GM23248 (cell line): ENCODE data around the gene HRH3. TPM values are rescaled to one million over a fixed set of nuclear protein-coding genes. Genes with fewer than 3 reads are reported as not detected.

Experiments used
- DNase-seq: peaks from one replicate; pipeline ENCODE4 v3.0.0-alpha.2; 2015
- H2AFZ ChIP-seq: fragments of 200-600 bp; sonication (generic); 2 replicates; pipeline ENCODE4 v1.6.1; 2016; ENCODE audit warnings: antibody characterized with exemption
- H3F3A ChIP-seq: fragments of 200-600 bp; sonication (generic); 2 replicates; pipeline ENCODE4 v1.6.1; 2016; ENCODE audit warnings: mild to moderate bottlenecking, antibody characterized with exemption, mixed run types; ENCODE audit not compliant: insufficient read depth
- H3K27ac ChIP-seq: fragments of 200-600 bp; sonication (generic); 2 replicates; pipeline ENCODE4 v1.5.1; 2016; ENCODE audit warnings: mild to moderate bottlenecking
- H3K27me3 ChIP-seq: fragments of 200-600 bp; sonication (generic); replicated peaks from 2 replicates; pipeline ENCODE4 v1.6.1; 2016; ENCODE audit warnings: mild to moderate bottlenecking; ENCODE audit not compliant: insufficient read depth
- H3K36me3 ChIP-seq: fragments of 200-600 bp; sonication (generic); 2 replicates; pipeline ENCODE4 v1.6.1; 2016; ENCODE audit warnings: low read depth, mild to moderate bottlenecking
- H3K4me1 ChIP-seq: fragments of 200-600 bp; sonication (generic); 2 replicates; pipeline ENCODE4 v1.6.1; 2016; ENCODE audit warnings: mild to moderate bottlenecking; ENCODE audit not compliant: insufficient read depth
- H3K4me2 ChIP-seq: fragments of 200-600 bp; sonication (generic); one replicate; pipeline ENCODE4 v1.6.1; 2016; ENCODE audit warnings: mild to moderate bottlenecking; ENCODE audit not compliant: unreplicated experiment
- H3K4me3 ChIP-seq: fragments of 200-600 bp; sonication (generic); 2 replicates; pipeline ENCODE4 v1.5.1; 2016; ENCODE audit warnings: mild to moderate bottlenecking
- H3K79me2 ChIP-seq: fragments of 200-600 bp; sonication (generic); 2 replicates; pipeline ENCODE4 v1.6.1; 2016; ENCODE audit warnings: mild to moderate bottlenecking; ENCODE audit not compliant: insufficient read depth
- H3K9ac ChIP-seq: fragments of 200-600 bp; sonication (generic); 2 replicates; pipeline ENCODE4 v1.6.1; 2016; ENCODE audit warnings: mild to moderate bottlenecking
- H3K9me2 ChIP-seq: fragments of 200-600 bp; sonication (generic); 2 replicates; pipeline ENCODE4 v1.6.1; 2016; ENCODE audit warnings: mixed run types, mild to moderate bottlenecking, moderate library complexity; ENCODE audit not compliant: insufficient read depth
- H3K9me3 ChIP-seq: fragments of 200-600 bp; sonication (generic); one replicate; pipeline ENCODE4 v1.6.1; 2017; ENCODE audit warnings: low read depth
- H4K20me1 ChIP-seq: fragments of 200-600 bp; sonication (generic); 2 replicates; pipeline ENCODE4 v1.6.0; 2016; ENCODE audit not compliant: insufficient read depth
- EZH2 ChIP-seq: fragments of 200-600 bp; sonication (generic); IDR thresholded peaks from 2 replicates; pipeline ENCODE4 v1.6.1; 2018; ENCODE audit warnings: antibody characterized with exemption, mild to moderate bottlenecking; ENCODE audit not compliant: insufficient read depth, poor library complexity, severe bottlenecking
- EZH2phosphoT487 ChIP-seq: fragments of 200-600 bp; sonication (generic); IDR thresholded peaks from 2 replicates; pipeline ENCODE4 v1.6.1; 2018; ENCODE audit warnings: antibody characterized with exemption, moderate library complexity, mild to moderate bottlenecking, low read depth; ENCODE audit not compliant: insufficient read depth
- WGBS, 2 experiments: methylation state at CpG; one replicate each; pipeline ENCODE4 v1.1.6; 2015 to 2017; ENCODE audit warnings: low lambda C conversion rate in 2 of 2, low coverage in 1 of 2; ENCODE audit errors: missing lambda C conversion rate in 2 of 2; 5-methylcytosine and 5-hydroxymethylcytosine counted together
- in situ Hi-C: fragments of 300-500 bp; cut with MboI; formaldehyde crosslinking; loops from 2 replicates; pipeline ENCODE4 v1.15.0; 2020
- polyA plus RNA-seq: library from polyadenylated mRNA; unstranded; fragments of >200 nt; fragmentation: Nextera tagmentation; extraction: Ambion mirVana; gene quantifications from 2 replicates; pipeline ENCODE4 v1.2.1, GENCODE V29; 2016
- total RNA-seq: library from RNA; depleted of rRNA; stranded (reverse); fragments of >200 nt; shearing (Covaris generic); gene quantifications from 2 replicates; pipeline ENCODE4 v1.2.3, GENCODE V29; 2014

The HRH3 gene
- total and polyA plus RNA-seq, 2 experiments from 2014 or later, result not detected

GRCh38 chr20:62235001-62235776 is 15.1 kb upstream of the HRH3 start:
- Histone ChIP-seq H3K4me3 (no peak overlapping the region), H3K4me2 (no peak overlapping the region), H3K4me1 (no peaks in the 10 kb centered on the region), H3K27me3 (no peaks in the 10 kb centered on the region), H3K27ac (no peak overlapping the region), H2AFZ (no peak overlapping the region), H3K79me2 (peaks cover 16% of the 10 kb centered on the region), H4K20me1 (no peaks in the 10 kb centered on the region), H3F3A (no peaks in the 10 kb centered on the region), H3K9me3 (no peaks in the 10 kb centered on the region), H3K9me2 (no peaks in the 10 kb centered on the region), H3K9ac (no peak overlapping the region), H3K36me3 (no peaks in the 10 kb centered on the region)
- TF ChIP-seq EZH2 (no peak), EZH2phosphoT487 (no peak)
- no peak for DNase-seq
- 60 to 61% methylated on average over 15 to 16 of the region's 16 CpGs for WGBS, 2 experiments
- in situ Hi-C loops, result no loop called here

DNA sequence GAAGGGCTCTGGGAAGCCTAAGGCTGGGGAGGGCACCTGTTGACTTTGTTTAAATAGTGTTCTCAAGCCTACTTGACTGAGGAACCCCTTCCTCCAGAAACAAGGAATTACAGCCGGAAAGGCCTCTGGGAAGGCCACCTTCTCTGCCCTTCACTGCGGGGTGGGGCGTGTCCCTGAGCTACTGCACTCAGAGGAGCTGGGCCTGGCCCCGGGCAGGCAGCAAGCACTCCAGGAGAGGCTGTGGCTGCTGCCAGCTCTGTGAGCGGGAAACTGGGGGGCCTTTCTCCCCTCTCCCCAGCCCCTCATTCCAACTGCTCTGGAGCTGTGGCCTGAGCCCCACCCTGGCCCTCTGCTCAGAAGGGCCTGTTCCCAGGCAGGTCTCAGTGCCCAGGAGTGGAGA is 14.3 kb upstream of the HRH3 start:
- Histone ChIP-seq H3K4me3 (no peak overlapping the region), H3K9me2 (no peaks in the 10 kb centered on the region), H2AFZ (no peak overlapping the region), H3K27ac (no peak overlapping the region), H4K20me1 (no peaks in the 10 kb centered on the region), H3K9me3 (no peaks in the 10 kb centered on the region), H3K79me2 (peaks cover 7% of the 10 kb centered on the region), H3K4me1 (no peaks in the 10 kb centered on the region), H3K4me2 (no peak overlapping the region), H3K9ac (no peak overlapping the region), H3K36me3 (no peaks in the 10 kb centered on the region), H3K27me3 (no peaks in the 10 kb centered on the region), H3F3A (no peaks in the 10 kb centered on the region)
- in situ Hi-C loops, result no loop called here
- TF ChIP-seq EZH2 (no peak), EZH2phosphoT487 (no peak)
- DNase-seq, result no peak
- WGBS, 2 experiments, result 60 to 65% methylated on average over 5 of the region's 5 CpGs

GRCh38 chr20:62233684-62234083 is 13.6 kb upstream of the HRH3 start:
- Histone ChIP-seq H3F3A (no peaks in the 10 kb centered on the region), H3K9me2 (no peaks in the 10 kb centered on the region), H3K9me3 (no peaks in the 10 kb centered on the region), H3K27ac (no peak overlapping the region), H2AFZ (no peak overlapping the region), H3K4me3 (no peak overlapping the region), H3K4me1 (no peaks in the 10 kb centered on the region), H4K20me1 (no peaks in the 10 kb centered on the region), H3K27me3 (no peaks in the 10 kb centered on the region), H3K79me2 (peaks cover under 1% of the 10 kb centered on the region), H3K36me3 (no peaks in the 10 kb centered on the region), H3K9ac (no peak overlapping the region), H3K4me2 (no peak overlapping the region)
- 64 to 67% methylated on average over 4 of the region's 4 CpGs for WGBS, 2 experiments
- TF ChIP-seq EZH2 (no peak), EZH2phosphoT487 (no peak)
- in situ Hi-C loops, result no loop called here
- DNase-seq, result no peak

DNA sequence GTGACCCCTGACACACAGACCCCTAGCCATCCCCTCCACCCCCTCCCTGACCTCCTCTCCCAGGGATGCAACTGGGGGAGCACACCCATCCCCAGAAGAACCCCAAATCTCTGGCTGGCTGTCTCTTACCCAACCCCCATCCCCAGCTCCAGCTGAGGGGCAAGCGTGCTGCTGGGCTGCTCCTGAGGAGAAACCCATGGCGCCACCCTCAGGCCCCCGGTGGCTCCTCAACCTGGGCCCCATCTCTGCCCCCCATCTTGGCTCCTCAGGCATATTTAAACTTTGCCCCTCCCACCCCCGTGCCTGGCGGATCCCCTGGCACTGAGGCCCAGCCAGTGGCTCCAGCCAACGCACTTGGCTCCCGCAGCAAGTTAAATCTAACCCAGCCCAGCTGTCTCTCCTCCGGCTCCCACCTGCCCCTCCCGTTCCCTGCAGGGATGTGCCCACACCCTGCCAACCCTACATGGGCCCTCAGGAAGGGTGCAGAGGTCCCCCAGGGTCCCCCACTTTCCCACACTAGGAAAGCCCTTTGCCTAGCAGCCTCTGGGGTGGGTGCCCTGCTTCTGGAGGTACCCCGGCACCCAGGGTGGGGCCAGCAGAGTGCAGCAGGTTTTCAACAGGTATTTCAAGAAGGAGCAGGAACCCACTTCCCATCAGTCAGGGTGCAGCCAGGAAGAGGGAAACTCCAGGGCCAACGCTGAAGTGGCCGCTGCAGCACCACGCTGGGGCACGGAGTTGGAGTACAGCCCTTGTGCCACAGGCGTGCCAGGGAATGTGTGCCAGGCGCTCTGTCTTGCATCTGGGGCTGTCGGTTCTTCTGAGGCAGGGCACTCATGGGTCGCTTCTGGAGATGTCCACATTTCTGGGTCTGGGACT is 12.9 kb upstream of the HRH3 start:
- DNase-seq, result no peak
- in situ Hi-C loops, result no loop called here

More for the DNA sequence above, 12.9 kb upstream of the HRH3 start:
- WGBS, 2 experiments, result 39 to 45% methylated on average over 18 of the region's 18 CpGs
- Histone ChIP-seq H4K20me1 (no peaks in the 10 kb centered on the region), H3K27ac (no peak overlapping the region), H3K36me3 (no peaks in the 10 kb centered on the region), H3F3A (no peaks in the 10 kb centered on the region), H3K4me1 (no peaks in the 10 kb centered on the region), H3K79me2 (no peaks in the 10 kb centered on the region), H3K4me3 (no peak overlapping the region), H3K9me2 (no peaks in the 10 kb centered on the region), H3K9ac (no peak overlapping the region), H3K9me3 (no peaks in the 10 kb centered on the region), H2AFZ (no peak overlapping the region), H3K27me3 (no peaks in the 10 kb centered on the region), H3K4me2 (no peak overlapping the region)
- TF ChIP-seq EZH2phosphoT487, result no peak
- no peak for TF ChIP-seq EZH2
